ENCODE measurements around the gene TP53TG5.

DNA sequence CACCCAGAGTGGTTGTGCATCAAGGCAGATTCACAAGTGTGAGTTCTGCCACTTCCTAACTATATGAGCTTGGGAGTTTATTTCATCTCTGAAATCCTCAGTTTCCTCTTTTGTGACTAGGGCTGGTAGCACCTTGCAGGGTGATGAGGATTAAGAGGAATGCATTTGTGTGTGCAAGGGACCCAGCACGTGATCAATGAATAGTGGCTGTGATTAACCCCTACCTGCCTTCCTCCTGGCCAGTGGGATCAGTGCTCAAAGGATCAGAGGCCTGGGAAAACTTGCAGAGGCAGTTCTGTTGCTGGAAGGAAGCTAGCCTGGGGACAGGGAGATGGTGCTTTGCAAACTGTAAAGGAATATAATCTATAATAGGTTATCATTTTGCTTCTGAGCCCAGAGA, 37.2 kb downstream of the TP53TG5 start:
- TF ChIP-seq JUNB (IDR thresholded peaks at IDR 0.05) = no peak
- TF ChIP-seq POLR2AphosphoS2 (IDR thresholded peaks at IDR 0.05; ENCODE audit: low read depth, low read length) = no peak
- TF ChIP-seq, protein P1, sequence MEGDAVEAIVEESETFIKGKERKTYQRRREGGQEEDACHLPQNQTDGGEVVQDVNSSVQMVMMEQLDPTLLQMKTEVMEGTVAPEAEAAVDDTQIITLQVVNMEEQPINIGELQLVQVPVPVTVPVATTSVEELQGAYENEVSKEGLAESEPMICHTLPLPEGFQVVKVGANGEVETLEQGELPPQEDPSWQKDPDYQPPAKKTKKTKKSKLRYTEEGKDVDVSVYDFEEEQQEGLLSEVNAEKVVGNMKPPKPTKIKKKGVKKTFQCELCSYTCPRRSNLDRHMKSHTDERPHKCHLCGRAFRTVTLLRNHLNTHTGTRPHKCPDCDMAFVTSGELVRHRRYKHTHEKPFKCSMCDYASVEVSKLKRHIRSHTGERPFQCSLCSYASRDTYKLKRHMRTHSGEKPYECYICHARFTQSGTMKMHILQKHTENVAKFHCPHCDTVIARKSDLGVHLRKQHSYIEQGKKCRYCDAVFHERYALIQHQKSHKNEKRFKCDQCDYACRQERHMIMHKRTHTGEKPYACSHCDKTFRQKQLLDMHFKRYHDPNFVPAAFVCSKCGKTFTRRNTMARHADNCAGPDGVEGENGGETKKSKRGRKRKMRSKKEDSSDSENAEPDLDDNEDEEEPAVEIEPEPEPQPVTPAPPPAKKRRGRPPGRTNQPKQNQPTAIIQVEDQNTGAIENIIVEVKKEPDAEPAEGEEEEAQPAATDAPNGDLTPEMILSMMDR (IDR thresholded peaks at IDR 0.05 in 2 of 3, conservative IDR thresholded peaks at IDR 0.05 in 1 of 3; ENCODE audit: control insufficient read depth in 2 of 3, extremely low read depth in 1 of 3, insufficient read depth in 1 of 3, low read depth in 3 of 3, low read length in 3 of 3) = no peak
- TF ChIP-seq EZH2 (IDR thresholded peaks at IDR 0.05; ENCODE audit: borderline replicate concordance, control insufficient read depth, low read depth, low read length) = no peak
- TF ChIP-seq DPF2 (IDR thresholded peaks at IDR 0.05) = no peak
- TF ChIP-seq YY1 (IDR thresholded peaks at IDR 0.05; ENCODE audit: low read depth, low read length) = no peak
- no peak for TF ChIP-seq CBX5 (IDR thresholded peaks at IDR 0.05; ENCODE audit: low read depth)
- TF ChIP-seq CHD2 (IDR thresholded peaks at IDR 0.05; ENCODE audit: borderline replicate concordance, low read depth, low read length) = no peak
- no peak for TF ChIP-seq ZSCAN29 (IDR thresholded peaks at IDR 0.05)
- no peak for TF ChIP-seq PRDM15 (CRISPR knock-in tag; IDR thresholded peaks at IDR 0.05)
- no peak for TF ChIP-seq NFYB (IDR thresholded peaks at IDR 0.05; ENCODE audit: insufficient read depth, low read depth, low read length)

Measured in GM12878 (cell line).